Stimulated activated CD4-positive, alpha-beta T cell treated with anti-CD3 and anti-CD28 coated beads, Interleukin-1b, Interleukin-23, amount 100 ng/mL, for 1 hour (primary cell): ENCODE measurements around the gene OR2B6.

ENCODE experiments used
- DNase-seq, 2 donors: peaks; one replicate each; pipeline ENCODE4 v3.0.0-alpha.2; 2020; ENCODE audit warnings: low read depth in 2 of 2

Gene OR2B6

GRCh38 chr6:28000351-28001045 is 43.5 kb downstream of the OR2B6 start:
- DNase-seq = no peak

GRCh38 chr6:28001351-28001750 is 44.3 kb downstream of the OR2B6 start:
- no peak for DNase-seq

DNA sequence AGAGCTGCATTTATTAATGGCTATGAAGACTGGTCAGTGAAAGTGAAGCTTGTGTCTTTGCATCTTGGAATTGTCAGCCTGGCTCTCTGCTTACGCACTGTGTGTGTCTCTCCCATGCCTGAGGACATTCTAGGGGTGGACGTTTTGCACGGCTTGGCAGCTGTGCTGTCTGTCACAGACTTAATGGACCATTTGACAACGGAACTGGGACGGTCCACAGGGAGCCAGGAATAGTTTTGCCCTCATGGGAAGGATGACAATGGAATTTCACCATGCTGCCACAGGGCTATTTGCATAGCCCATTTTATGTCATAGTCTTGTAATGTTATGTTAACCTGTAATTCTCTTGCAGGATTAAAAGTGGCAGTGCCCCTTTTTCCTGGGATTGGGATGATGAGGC is 44.7 kb downstream of the OR2B6 start:
- DNase-seq = no peak

DNA sequence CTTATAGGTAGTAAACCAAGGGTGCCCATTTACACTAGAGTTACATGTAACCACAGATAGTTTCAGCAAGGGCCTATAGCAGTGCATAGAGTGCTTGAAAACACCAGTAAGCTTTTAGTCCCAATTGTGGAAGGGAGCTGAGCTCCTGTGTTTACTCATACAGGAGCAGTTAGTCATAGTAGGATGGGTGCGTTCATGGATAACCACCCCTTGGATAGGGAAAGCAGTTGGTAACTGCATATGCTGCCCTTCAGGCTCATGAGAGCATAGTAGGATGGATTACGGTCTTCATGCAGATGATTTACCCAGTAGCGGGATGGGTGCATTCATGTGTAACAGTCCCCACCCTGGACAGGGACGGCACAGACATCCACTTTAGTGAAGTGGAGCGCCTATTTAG is 45.1 kb downstream of the OR2B6 start:
- no peak for DNase-seq

DNA sequence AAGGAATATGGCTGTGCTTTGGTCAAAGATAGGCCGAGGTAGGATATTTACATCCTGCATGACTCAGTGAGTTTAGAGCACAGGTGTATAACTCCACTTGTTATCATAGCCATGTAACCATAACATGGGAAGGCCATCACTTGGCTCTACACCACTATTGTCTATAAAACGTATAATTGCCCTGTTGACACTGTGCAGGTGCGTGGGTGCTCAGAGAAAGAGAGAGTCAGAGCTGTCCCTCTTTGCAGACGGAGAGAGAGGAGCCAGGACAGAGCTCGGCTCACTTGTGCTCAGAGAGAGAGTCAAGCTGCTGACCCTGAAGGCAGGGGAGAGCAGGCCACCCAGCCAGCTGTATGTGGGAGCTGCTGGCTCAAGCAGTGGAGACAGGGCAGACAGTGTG is 46.0 kb downstream of the OR2B6 start:
- no peak for DNase-seq

GRCh38 chr6:28003661-28004060 is 46.6 kb downstream of the OR2B6 start:
- DNase-seq = no peak

DNA sequence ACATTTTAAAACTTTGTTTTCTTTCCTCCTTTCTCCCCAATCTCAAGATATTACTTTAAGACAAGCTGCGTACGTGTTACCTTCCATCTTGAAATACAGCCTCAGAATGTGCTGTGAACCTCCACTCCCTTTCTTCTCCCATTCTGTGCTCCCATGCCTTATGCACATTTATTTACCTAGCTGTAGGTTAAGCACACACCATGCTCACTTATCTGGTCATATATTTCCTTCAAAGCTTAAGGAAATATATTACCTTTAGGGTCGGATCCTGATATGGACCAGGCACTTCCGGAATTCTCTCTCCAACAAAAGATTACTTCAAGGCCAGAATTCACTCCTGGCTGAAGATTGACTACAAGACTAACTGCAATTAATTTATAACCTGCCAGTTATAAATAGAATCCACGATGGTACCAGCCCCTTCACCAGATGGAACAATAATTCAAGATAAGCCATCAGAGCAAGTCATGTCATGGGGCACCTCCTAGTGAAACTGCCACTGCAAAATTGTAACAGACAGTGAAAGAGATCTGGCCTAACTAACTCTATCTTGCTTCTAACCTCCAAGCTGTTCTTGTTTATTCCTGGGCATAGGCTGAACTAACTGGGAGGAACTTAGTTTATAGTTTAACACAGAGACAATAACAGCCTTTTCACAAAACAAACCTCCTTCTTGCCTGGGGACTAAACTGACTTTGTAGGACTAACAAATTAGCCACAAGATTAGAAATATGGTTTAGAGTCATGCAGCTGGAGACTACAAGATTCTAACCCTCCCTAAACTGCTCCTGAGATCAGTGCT is 47.5 kb downstream of the OR2B6 start:
- DNase-seq = no peak

- no peak for DNase-seq
These were observed 48.3 kb downstream of the OR2B6 start for GRCh38 chr6:28005152-28005890.

- no peak for DNase-seq
These were observed 48.9 kb downstream of the OR2B6 start for GRCh38 chr6:28005975-28006374.
